Suppressor macrophage (primary cell): Measurements from ENCODE around the gene UPF2.
"Not testable (repeated sequence)": the region's sequence is repeated elsewhere in the genome, so short reads cannot be mapped to it uniquely, and the experiment has no call there.

Experiments
- DNase-seq, 4 experiments: peaks; one replicate each; pipeline ENCODE4 v3.0.0-alpha.2; 2020 to 2022

Gene UPF2

DNA sequence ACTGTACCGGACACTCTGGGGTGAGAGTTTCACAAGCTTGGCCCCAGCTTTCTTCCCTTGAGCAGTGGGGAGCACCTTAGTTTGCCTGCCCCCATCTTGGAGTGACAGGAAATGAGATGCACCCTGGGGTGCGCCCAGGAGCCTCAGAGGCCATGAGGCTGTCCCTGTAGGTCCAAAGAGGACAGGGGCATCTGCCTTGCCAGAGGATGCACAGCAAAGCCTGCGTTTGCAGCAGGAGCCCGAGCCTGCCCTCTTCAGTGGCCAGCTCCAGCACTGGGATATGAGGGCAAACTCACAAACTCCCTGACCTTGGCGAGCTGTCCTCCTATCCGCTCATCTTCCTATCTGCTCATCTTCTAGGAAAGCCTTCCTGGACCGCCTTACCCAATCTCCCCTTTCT is 140.0 kb downstream of the UPF2 start:
- no peak for DNase-seq

DNA sequence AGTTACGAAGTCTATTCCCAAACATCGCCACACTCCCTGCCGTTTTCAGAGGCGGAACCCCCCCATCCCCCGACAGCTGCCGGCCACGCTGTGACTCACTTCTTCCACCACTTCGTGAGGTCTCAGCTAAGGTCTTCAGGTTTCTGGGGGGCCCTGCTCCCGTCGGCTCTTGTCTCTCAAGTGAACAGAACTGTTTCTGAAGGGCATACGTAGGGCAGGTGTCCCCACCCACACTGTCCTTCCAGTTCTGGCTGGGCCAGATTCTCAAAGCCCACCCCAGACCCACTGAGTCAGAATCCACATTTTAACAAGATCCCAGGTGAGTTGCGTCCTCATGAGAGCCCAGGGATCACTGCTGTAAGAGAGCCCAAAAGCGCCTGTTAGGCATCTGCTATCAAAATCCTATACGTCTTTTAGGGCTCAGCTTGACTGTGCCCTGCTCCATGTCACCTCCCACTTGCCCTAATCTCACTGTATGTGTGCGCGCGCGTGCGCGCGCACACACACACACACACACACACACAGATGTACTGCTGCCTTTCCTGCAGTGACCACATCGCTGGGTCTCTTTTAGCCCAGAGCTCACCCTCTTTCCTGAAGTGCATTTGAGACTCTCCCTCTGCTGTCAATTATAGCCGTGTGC is 140.7 kb downstream of the UPF2 start:
- DNase-seq, result no peak

- DNase-seq, result peak in 1 of 4 experiments; percentile 9
Measured at GRCh38 chr10:11901454-11901832, 141.2 kb downstream of the UPF2 start.

DNA sequence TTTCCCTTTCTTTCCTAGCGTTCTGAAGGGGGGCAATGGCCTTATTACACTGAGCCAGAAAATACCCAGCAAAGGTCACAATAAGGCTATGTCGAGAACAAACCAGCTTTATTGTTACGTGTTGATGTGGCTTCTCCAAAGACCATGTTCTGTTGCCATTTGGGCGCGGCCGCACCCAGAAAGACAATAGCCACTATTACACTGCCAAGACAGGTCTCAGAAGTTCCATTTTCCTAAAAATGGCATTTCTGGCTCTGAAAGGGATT is 141.6 kb downstream of the UPF2 start:
- DNase-seq, result no peak

DNA sequence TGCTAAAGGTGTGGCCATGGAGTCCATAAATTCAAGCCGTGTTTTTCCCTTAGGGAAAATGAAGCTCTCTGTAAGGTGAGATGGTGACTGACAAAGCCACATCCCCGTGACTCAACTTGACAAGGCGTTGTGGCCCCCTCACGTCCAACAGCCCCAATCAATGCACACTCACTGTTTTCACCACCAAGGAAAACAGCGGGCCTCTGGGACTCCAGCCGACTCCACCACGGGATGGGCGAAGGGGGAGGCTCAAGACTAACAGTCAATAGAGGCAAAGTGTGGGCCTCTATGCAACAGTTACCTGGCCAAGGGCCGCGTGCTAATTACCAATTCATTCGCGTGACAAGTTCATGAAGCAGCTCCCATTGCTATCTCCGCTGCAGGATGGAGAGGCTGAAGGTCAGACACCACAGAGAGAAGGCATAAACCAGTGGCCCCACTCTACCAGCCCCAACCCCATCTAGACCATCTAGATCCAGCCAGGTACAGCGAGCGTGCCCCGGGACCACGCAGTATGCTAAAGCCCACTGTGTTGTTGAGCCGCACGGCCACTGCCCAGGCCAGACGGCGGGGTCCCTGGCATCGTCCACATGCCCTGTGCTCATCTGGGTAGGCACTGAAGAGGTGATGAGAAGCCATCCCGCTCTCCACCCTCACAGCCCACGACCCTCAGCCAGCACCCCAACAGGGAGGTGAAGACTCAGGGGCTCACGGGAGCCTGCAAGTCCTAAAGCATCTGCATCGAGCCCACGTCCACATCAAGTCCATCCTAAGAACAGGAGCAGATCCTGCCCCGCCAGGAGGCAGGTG is 143.3 kb downstream of the UPF2 start:
- no peak for DNase-seq

- no peak for DNase-seq
Measured at GRCh38 chr10:11898372-11899066, 144.1 kb downstream of the UPF2 start.

DNA sequence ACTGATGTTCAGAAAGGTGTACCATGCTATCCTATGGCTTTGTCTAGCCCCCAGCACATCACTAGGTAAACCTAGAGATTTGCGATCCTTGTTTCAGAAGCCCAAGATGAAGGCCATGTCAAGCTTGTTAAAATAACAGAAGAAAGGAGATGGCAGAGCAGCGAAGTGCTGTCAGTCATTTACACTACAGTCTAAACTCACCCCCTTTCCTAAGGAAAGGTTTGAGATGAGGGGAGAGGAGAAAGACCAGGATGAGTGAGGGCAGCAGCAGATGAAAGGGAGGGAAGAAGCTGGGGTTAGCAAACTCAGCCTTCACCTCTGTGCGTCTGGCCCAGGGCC is 144.6 kb downstream of the UPF2 start:
- no peak for DNase-seq

DNA sequence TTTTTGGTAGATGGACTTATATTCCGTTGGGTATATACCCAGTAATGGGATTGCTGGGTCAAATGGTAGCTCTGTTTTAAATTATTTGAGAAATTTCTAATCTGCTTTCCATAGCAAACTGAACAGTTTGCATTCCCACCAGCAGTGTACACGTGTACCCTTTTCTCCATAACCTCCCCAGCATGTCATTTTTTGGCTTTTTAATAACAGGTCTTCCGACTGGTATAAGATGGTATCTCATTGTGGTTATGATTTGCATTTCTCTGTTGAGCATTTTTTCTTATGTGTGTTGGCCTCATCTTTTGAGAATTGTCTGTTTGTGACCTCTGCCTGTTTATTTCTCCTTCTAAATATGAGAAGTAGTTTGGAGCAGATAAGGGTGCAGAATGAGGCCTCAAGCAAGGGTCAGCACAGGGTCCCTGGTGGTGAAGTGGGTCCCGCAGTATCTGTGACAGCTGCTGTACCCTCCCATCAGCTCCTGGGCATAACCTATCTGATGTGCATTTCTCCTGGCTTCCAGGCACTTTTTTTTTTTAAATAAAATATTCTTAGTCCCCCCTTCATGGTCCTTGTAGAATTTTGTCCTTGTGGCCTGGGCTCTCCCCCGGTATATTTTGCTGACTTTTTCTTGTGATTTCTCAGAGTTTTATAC is 145.9 kb downstream of the UPF2 start:
- DNase-seq, result no peak

GRCh38 chr10:11895598-11895997 is 147.0 kb downstream of the UPF2 start:
- DNase-seq, result no peak

- DNase-seq, result no peak
Measured at GRCh38 chr10:11895108-11895466, 147.5 kb downstream of the UPF2 start.

DNA sequence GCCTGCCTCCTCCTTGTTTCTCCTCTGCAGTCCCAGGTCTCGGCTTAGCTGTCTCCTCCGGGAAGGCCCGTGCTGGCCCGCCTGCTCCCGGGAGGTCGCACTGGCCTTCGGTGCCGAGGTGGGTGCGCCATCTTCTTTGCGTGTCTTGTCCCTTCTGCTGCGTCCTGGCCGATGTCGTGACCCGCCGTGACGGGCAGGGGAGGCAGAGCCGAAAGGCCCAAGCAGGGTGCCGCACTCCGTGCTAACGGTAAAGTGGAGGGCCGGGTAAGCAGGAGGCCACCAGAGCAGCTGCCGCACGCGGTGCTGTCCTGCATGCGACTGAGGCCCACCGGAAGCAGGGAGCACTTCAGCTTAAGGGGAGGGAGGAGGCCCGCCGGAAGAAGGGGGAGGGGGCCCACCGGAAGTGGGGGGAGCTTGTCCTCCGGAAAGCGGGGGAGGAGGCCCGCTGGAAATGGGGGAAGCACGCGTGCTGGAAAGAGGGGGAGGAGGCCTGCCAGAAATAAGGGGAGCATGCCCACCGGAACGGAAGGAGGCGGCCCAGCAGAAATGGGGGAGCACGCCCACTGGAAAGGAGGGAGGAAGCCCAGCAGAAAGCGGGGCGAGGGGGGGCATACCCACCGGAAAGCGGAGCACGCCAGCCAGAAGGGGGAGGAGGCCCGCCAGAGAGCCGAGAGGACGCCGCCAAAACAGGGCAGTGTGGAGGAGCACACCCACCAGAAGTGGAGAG is 148.1 kb downstream of the UPF2 start:
- DNase-seq, result no peak

DNA sequence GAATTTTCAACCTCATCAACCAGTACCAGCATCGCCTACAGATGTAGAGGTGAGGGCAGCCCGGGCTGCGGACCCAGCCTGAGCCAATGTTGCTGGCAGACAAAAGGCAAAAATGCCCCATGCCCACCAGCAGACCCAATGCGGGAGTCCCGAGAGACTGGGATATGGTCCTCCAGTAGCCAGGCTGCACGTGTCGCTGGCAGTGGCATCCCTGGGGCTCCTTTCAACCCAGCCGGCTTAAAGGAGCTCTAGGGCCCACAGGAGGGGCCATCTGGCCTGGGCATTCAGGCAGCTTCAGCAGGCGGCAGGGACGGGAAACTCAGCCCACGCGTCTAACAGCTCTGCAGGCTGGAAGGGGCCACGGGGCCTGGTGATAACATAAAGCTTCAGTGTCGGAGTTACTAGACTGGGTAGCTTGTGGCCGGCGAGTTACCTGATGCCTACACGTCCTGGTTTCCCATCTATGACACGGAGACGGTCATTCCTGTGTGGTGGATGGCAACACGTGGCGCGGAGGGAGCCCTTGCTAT is 148.8 kb downstream of the UPF2 start:
- DNase-seq, result no peak

- no peak for DNase-seq
Measured at GRCh38 chr10:11891776-11892486, 150.7 kb downstream of the UPF2 start.

DNA sequence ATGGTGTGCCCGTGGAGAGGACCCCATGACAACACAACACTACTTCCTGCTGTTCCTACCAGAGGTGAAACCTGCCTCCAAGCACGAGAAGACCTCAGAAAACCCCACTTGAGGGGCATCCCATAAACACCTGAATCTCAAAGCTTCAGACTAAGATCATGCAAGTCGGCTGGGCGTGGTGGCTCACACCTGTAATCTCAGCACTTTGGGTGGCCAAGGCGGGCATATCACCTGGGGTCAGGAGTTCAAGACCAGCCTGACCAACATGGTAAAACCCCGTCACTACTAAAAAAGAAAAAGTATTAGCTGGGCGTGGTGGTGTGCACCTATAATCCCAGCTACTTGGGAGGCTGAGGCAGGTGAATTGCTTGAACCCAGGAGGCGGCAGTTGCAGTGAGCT is 153.3 kb downstream of the UPF2 start:
- not testable (repeated sequence) for DNase-seq

DNA sequence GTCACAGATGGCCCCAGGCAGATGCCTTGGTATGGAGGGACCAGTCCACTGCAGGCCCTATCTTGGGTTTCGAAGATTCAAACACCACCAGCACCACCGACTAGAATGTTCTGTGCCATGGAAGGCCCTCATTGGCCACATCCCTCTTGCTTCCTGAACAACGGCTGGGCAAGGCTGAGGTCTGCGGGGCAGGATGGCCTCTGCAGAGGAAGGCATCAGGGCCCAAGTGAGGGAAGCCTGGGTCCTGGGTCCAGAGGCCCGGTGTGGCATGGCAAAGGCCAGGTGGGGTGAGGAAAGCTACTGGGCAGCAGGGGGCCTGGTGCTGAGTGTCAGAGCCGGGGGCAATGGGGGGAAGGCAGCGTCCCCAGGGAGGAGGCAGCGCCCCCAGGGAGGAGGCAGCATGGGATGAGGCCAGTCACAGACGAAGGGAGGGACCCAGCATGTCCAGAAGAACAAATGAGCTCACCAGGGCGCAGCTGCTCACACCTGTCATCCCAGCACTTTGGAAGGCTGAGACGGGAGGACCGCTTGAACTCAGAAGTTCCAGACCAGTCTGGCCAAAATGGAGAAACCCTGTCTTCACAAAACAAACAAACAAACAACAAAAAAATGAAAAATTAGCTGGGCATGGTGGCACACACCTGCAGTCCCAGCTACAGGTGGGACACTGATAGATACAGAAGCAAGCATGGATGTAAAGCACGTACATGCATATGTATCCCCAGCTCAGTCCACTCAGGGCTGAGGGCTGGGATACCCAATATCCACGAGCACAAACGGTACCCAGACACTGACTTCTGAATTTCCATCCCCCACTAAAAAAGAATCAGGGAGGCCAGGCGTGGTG is 155.0 kb downstream of the UPF2 start:
- DNase-seq, result no peak

DNA sequence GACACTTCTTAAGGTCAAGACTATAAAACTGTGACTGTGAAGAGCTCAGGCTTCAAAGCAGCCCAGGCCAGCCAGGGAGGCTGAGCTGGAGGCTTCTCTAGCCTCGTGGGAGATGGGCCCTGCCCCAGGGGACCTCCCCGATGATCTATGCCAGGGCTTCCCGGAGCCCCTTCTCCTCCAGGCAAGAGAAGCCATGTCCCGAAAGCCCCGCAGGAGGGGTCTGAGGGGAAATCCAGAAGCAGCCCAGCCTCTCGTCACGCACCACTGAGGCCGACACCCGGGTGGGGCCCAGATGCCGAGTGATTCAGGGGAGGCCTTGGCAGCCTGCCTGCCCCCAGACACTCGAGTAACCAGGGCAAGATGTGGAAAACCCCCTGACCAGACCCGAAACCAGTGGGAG is 155.8 kb downstream of the UPF2 start:
- DNase-seq, result no peak

DNA sequence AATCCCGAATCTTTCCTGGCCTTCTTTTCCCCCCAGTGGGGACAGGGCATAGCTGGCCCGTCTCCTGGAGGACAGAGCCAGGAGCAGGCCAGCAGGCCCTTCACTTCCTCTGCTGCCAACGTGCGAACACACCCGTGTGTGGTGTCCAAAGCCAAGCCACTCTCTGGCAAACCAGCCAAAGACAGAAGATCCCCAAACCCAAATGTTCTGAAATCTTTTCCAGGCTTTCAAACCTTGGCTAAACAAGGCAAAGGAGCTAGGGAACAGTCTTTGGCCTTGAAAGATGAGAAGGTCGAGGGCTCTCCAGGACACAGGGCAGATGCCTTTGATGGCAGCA is 156.5 kb downstream of the UPF2 start:
- DNase-seq, result no peak

DNA sequence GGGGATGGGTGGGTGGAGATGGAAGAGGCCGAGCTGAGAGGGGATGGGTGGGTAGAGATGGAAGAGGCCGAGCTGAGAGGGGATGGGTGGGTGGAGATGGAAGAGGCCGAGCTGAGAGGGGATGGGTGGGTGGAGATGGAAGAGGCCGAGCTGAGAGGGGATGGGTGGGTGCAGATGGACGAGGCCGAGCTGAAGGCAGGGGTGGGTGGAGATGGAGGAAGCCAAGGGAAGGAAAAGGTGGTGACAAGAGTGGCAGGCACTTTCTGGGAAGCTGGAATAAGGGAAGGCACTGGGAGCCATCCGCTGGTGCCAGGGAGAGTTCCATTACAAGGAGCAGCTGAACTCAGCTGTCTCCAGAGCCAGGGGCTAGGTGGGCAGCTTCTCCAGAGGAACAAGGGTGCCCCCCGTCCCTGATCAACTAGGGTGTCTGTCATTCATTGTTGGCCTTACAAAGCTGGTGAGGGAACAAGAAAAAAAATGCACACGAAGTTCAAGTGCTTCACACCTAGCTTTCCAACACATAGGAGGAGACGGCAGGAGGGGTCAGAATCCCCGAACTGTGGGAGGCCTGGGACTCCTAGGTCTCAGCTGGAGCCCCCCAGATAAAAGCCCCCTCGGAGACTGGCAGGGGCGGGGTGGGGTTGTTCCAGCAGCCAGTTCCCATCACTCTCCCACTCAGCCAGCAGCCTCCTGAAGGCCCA is 157.0 kb downstream of the UPF2 start:
- DNase-seq, result no peak

GRCh38 chr10:11884706-11885423 is 157.7 kb downstream of the UPF2 start:
- no peak for DNase-seq
